HL-60/S4 treated with retinoic acid at 250 ng/mL for 4 days and 3 days (cell line): ENCODE data around the gene USP25.
"Not testable (repeated sequence)": the region's sequence is repeated elsewhere in the genome, so short reads cannot be mapped to it uniquely, and the experiment has no call there.

Source experiments
- in situ Hi-C: fragments of 300-500 bp; cut with MboI; formaldehyde crosslinking; loops from 2 replicates; pipeline ENCODE4 v1.7.0; 2022; ENCODE audit warnings: low sequenced_read_pairs

USP25 gene

DNA sequence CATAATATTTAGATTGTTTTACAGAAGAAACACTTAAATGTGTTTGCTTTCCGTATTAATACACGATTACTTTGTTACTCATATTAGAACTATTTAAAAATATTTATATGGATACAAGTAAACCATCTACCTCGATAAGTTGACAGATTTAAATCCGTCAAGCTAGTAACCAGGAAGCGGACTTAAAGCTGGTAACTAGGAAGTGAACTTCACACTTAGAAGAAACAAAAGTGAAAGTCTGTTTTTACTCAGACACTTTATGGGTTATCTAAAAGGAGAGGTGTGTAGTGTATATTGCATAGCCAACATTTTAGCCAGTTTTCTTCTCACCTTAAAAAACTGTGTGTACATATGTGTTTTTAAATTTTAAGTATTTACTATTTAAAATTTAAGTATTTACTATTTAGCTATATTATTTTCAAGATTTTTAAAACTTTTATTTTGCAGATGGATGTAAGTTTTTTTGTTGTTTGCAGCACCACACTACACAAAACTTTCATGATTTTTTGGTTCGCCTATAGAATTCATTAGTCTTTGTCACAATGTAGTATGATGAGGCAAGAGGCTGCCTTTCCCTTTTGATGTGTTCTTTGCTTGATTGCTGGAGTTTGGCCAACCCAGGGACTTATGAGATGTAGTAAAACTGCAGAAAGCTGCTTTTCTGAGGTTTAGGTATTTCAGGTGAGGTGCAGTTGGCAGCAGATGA lies 2.7 kb downstream of the USP25 start:
- in situ Hi-C loops, result no loop called here

DNA sequence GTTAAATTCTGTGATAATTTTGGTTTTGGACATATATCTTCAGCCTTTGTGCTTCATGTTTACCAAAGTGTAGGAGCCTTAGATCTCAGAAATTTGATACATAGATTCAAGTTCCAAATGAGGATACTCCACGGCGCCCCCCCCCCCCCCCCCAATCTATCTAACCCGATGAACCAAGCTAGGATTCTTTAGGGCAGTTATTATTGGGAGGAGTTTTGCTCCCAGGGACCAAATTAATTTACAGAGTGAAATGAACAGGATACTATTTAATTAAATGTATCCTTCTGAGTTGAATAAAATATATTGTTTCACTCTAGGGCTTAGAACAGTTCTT lies 3.2 kb downstream of the USP25 start:
- in situ Hi-C loops, result no loop called here

DNA sequence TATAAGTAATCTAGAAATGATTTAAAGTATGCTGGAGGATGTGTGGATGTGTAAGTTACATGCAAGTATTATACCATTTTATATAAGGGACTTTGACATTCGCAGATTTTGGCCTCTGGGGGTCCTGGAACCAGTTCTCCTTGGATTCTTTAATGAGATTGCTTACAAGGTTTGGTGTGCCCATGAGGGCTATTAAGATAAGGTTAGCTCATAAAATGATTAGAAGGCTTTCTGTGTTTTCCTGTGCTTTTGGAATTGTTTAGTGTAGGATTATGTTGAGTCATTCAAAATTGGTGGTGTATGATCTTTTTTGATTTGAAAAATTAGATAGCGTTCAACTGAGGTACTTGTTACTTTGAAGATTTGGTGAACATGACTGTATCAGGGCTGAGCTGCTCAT lies 5.6 kb downstream of the USP25 start:
- in situ Hi-C loops, result no loop called here

DNA sequence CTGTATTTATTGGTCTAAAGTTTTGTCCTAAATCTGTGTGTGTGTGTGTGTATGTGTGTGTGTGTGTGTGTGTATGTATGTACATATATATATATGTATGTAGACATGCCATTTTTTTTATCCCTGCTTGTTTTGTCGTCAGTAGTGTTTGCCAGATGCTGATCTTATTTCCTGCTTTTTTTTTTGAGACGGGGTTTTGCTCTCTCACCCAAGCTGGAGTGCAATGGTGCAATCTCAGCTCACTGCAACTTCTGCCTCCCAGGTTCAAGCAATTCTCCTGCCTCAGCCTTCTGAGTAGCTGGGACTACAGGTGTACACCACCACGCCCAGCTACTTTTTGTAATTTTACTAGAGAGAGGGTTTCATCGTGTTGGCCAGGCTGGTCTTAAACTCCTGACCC lies 6.1 kb downstream of the USP25 start:
- in situ Hi-C loops, result not testable (repeated sequence)

DNA sequence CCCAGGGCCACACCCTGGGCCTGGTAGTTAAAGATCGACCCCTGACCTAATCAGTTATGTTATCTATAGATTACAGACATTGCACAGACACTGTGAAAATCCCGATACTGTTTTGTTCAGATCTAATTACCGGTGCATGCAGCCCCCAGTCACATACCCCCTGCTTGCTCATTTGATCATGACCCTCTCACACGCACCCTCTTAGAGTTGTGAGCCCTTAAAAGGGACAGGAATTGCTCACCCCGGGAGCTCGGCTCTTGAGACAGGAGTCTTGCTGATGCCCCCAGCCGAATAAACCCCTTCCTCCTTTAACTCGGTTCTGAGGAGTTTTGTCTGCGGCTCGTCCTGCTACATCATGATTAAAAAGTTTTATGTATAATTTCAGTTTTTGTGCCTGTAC lies 9.0 kb downstream of the USP25 start:
- in situ Hi-C loops, result not testable (repeated sequence)

DNA sequence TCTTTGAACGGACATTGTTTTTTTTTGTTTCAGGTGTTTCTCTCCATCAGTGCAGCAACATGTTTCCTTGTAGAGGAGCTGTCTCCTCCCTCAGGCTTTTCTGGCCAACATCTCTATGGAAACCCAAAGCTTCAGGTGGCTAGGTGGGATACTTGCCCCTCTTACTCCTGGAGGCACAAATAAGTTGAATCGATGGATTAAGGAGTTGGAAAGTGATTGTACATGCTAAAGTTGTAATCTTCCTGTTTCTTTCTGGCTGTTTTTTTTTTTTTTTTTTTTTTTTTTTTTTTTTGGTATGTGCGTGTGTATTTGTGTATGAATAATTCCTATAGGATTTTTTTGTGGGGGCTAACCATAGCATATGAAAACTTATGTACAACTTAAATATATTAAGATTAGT lies 10.6 kb downstream of the USP25 start:
- in situ Hi-C loops, result no loop called here

DNA sequence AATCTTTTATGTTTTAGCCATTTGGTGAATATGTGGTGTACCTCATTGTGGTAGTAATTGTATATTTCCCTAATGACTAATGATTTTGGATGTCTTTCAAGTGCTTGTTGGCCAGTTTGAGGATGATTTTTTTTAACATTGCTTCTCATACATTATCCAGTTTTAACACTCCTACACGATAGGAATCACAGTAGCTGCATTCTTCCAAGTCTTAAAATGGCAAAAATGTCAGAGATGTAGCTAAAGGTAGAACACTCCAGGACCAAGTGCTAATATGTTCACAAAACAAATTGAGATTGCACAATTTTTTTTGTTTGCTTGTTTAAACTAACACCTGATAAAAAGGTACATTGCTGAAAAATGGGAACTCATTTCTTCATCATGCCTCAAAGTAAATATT lies 11.7 kb downstream of the USP25 start:
- in situ Hi-C loops, result no loop called here

- in situ Hi-C loops, result no loop called here
Measured at GRCh38 chr21:15742052-15742670, 12.4 kb downstream of the USP25 start.

DNA sequence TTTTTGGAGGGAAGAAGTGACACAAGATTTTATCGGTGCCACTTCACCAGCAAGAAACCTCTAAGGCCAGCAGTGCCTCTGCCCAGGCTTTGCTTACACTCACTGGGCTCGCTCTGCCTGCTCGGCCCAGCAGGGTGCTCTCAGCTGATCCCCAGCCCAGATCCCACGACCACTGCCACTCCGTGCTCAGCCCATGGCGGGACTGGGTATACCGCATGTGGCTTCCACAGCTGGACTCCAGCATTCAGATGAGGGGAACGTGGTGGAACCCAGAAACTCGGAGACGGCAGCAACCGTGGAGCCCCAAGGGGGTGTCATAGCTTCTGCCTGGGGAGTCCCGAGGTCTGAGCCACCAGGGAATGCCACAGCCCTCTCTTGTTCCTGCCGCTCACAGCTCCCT lies 12.9 kb downstream of the USP25 start:
- in situ Hi-C loops, result no loop called here

- in situ Hi-C loops, result no loop called here
Measured at GRCh38 chr21:15743593-15743992, 13.8 kb downstream of the USP25 start.

DNA sequence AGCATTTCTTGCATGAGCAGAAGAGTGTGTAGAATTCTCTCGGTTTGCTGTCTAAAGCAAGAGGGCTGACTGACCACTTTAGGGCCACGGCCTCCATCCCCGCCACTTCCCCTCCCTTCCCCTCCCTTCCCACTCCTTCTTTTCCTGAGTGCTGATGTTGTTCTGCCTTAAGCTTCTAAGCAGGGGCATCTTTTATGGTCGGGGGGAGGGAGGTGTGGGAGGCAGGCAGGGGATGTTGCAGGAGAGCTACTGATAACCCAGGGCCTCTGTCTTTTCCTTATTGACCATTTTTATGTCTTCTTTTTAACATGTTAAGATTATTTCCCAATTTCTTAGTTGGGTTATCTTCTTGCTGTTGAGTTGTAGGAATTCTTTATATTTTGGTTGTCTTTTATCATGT lies 15.1 kb downstream of the USP25 start:
- in situ Hi-C loops, result no loop called here

DNA sequence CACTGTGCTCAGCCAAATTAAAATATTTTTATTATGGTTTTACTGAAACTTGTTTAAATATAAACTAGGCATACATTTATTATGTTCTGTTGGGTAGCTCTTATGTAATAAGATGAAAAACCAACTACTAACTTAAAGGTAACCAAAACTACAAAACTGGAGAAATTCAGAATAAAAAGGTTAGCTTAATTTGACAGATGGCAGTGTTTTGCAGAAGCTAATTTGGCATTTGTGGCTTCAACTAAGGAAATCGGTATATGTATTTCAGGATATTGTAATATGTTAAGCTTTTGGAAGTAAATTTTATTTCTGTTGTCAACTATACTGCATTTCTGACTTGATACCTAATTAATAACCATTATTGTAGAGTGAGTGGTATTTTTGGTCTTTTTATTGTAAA lies 18.8 kb downstream of the USP25 start:
- in situ Hi-C loops, result no loop called here

- in situ Hi-C loops, result no loop called here
Measured at GRCh38 chr21:15749082-15749860, 19.5 kb downstream of the USP25 start.

GRCh38 chr21:15749861-15750159 lies 20.0 kb downstream of the USP25 start:
- in situ Hi-C loops, result no loop called here

- in situ Hi-C loops, result no loop called here
Measured at GRCh38 chr21:15751037-15751436, 21.3 kb downstream of the USP25 start.

DNA sequence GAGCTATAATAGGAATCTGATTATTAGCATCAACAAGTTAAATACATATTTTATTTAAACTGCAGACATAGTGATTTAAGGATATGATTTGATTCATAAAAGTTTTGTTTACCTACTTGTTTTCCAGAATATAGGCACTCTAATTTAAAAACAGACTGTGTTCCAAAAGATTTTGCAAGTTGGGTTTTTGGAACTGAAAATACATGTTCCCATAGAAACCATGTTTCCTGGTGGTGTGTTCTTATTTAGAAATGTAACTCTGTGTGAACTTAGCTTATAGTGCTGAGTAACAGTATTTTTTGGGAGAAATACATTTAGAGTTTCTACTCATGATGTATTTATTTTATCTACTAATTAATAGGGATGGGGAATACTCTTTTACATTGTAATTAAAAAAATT lies 21.8 kb downstream of the USP25 start:
- in situ Hi-C loops, result no loop called here

DNA sequence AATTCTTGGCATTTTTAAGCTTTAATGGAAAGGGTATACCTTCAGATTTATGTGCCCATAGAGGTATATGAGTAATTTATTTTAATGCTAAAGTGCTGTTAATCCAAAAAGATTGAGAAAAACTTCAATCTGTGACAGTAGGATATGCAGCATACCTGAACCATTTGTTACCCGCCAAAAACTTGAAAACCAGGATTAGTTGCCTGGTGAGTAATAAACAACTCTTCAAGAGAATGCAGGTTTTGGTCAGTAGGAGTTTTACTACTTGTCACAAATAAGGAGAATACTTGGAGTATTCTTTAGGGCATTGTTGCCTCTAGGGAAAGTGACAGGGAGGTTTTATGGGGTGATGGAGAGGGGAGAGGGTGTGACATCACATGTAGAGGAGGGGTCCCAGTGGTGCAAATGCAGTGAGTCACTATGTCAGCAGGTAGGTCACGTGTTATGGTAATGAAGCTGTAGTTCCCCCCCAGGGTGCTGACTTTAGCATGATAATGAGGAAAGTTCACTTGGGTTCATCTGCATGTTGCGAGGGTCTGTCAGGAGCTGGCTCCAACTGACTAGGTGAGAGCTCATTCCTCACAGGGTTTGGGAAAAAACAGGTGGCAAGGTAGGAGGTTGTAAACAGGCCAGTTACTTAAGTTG lies 23.1 kb downstream of the USP25 start:
- in situ Hi-C loops, result no loop called here

DNA sequence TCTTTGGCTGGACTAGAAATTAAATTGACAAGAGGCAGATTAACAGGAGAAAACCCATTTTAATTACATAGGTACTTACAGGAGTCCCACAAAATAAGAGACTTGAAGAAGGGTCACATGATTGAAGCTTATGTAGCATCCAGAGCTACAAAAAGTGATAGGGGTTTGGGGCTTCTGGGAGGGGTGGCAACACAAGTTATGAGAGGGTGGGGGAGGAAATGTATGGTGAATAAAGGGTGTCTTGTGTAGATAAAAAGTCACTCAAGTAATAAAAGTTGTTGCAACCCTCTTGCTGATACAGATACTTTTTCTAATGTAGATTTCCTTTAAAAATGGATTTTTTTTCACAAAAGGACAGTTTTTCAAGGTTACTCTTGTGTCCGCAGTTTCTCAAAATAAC lies 24.0 kb downstream of the USP25 start:
- in situ Hi-C loops, result no loop called here

DNA sequence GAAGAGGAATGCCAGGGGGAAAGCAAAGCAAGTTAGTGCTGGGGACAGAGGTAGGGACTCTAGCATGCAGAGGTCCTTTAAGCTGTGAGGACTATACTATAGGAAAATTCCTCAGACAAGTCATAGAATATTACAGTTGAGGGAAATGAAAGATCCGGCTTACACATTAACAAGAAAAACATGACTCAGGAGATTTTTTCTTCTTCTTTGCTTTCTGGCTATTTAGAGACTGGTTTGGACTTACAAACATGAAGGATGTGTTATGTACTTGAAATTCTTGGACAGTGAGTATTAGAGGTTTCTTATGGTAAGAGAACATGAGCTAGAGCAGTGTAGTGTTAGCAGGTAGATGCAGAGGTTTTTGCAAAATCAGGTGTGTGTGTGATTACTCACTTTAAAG lies 24.9 kb downstream of the USP25 start:
- in situ Hi-C loops, result no loop called here

GRCh38 chr21:15755125-15755524 lies 25.3 kb downstream of the USP25 start:
- in situ Hi-C loops, result no loop called here

GRCh38 chr21:15759469-15759868 lies 29.7 kb downstream of the USP25 start:
- in situ Hi-C loops, result no loop called here

GRCh38 chr21:15761507-15762100 lies 31.8 kb downstream of the USP25 start:
- in situ Hi-C loops, result no loop called here
